Middle frontal gyrus (tissue), 1 donor: ENCODE measurements around the gene CYGB.
"Not testable (repeated sequence)": the region's sequence is repeated elsewhere in the genome, so short reads cannot be mapped to it uniquely, and the experiment has no call there.

Source experiments
- DNase-seq: peaks from one replicate; pipeline ENCODE4 v3.0.0-alpha.2; 2015; ENCODE audit warnings: low spot score; ENCODE audit errors: extremely low spot score

CYGB gene

GRCh38 chr17:76538281-76538931 is 897 bp upstream of the CYGB start:
- DNase-seq, result no peak

DNA sequence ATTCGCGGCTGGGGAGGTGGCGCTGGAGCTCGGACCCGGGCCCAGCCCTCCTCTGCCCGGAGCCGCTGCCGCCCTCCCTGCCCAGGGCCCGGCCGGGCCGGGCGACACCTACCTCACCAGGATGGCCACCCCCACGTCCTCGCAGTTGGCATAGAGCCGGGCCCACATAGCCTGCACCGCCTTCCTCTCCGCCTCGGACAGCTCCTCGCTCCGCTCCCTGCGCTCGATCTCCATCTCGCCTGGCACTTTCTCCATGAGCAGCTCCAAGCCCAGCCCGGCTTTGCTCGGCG is 276 bp downstream of the CYGB start:
- DNase-seq, result no peak

DNA sequence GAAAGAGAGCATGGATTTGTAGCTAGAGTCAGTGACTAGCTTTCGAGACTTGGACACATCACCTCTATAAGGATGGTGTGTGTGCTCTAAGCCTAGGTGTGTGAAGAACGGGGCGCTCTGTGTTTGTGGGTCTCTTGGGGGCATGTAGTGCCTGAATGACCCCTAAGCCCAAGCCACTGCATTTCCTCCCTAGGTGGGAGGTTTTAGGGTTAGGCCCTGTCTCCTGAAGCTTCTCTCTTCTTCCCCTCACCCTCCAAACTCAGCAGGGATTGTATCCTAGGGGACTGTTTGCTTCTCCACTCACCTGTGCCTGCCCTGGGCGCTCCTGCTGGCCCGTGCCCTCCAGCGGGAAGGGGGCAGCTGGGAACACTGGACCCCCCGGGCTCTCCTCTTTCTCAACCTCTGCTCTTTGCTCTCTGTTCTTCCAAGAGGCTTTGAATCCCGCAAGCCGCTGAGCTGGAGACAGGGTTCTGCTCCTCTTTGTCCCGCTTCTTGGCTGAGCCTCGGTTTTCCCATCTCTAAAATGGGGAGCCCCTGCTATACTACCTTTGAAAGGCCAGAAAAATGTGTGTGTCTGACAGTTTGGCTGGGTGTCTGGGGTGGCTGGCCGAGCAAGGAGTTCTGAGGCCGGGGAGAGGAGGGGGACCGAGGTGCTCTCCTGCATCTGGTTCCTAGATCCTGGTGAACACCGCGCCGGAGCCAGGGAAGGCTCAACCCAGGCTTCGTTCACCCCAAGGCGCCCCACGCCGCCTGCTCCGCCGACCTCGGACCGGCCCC is 810 bp downstream of the CYGB start:
- no peak for DNase-seq

DNA sequence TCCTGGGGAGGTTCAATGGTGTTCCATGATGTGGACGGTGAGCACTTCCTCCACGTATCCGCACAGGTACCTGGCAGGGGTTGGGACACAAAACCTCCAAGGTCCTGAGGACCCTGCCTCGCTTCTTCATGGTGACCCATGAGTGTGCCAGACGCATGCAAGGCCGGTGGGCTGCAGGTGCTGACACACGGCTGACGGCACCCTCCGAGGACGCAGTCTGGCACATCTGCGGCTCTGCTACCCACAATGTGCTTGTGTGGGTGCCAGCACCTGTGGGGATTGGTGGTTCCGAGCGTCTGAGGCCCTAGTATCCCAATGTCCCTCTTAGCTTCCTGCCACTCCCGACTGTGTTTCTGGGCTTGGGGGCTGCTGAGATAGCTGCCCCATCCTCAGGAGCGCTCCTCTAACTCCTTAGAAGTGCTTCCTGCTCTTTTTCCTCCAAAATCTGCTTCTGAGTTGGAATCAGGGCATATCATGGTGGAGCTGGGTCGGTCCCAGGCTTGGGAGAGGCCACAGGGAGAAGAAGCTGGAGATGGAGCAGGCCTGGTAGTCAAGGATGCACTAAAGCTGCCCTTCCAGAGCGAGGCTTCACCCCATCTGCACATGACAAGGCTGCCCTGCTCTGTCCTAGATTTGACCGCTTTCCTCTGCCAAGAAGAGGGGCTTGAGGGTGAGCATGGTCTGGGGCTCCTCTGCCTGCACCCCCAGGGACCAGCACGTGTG is 1.6 kb downstream of the CYGB start:
- no peak for DNase-seq

- DNase-seq, result no peak
Measured at GRCh38 chr17:76534831-76535732, 2.4 kb downstream of the CYGB start.

- DNase-seq, result not testable (repeated sequence)
Measured at GRCh38 chr17:76533640-76534359, 3.7 kb downstream of the CYGB start.

GRCh38 chr17:76532072-76532651 is 5.3 kb downstream of the CYGB start:
- no peak for DNase-seq

DNA sequence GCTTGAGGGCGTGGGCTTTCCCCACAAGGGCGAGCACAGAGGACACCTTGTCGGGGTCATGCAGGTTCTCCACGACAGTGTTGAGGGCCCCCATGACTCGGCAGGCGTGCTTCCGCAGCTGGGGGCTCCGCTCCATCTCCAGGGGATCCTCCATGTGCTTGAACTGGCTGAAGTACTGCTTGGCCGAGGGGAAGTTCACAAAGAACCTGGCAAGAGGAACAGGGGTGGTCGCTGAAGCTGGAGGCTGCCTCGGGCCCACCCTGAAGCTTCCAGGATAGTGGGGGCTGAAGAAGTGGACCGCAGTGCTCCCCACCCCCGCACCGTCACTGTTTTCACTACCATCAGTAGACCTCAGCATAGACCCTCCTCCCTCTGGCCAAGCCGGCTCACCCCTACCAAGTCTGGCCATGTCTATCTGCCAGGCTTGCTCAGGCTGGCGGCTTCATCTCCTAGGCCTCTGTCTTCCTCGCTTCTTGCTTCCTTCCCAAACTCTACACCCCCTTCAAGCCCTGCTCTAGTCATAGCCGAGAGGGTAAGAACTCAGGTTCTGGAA is 5.9 kb downstream of the CYGB start:
- no peak for DNase-seq

DNA sequence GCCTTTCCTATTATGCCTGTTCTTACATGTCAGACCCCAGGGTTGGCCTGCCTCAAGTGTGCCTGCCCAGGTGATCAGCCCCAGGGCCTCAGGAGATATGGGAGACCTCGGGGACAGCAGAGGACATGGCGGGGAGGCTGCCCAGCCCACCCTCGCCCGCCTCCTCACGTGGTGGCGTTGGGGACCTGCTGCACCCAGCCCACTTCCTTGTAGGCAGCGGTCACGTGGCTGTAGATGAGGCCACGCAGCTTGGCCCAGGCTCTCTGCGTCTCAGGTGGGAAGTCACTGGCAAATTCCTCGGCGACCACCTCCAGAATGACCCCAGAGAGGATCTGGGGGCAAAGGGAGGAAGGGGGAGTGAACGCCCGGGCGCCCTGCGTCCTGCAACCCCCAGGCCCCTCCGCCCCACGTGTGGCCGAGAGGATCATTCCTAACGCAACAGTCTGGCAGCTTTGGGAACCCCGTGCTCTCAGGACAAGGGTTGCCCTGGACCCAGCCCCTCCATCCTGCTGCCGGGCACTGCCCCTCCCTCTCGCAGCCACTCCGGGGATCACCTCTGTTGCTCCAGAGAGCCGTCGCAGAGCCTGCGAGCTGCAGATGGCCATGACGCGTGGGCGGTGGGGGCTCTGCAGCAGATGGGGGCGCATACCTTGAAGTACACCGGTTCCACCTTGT is 6.6 kb downstream of the CYGB start:
- DNase-seq, result no peak

DNA sequence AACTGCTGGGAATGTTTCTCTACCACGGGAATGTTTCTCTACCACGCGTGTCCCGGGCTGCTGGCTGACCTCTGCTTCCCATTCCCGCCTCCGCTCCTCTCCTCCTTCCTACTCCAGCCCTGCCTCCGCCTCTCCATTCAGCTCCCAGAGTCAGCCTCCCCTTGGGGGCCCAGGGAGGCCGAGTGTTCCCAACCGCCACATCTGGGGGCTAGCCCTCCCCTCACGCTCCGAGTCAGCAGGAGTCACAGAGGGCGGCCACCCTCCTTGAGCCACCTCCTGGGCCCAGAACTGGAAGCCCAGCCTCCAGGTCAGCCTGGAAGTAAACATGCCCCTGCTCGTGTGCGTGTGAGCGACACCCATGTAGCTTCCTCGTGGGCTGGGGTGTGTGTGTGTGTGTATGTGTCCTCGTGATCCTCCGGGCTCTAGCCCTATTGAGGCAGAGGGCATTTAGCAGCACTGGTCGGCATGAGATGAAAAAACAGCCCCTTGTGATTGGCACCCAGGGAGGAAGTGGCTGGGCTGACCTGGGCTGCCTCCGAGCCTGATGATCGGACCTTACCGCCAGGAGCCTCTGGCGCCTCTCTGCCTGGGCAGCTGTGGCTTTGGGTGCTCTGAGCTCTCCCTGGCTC is 7.3 kb downstream of the CYGB start:
- no peak for DNase-seq

- no peak for DNase-seq
Measured at GRCh38 chr17:76529224-76530094, 8.1 kb downstream of the CYGB start.

DNA sequence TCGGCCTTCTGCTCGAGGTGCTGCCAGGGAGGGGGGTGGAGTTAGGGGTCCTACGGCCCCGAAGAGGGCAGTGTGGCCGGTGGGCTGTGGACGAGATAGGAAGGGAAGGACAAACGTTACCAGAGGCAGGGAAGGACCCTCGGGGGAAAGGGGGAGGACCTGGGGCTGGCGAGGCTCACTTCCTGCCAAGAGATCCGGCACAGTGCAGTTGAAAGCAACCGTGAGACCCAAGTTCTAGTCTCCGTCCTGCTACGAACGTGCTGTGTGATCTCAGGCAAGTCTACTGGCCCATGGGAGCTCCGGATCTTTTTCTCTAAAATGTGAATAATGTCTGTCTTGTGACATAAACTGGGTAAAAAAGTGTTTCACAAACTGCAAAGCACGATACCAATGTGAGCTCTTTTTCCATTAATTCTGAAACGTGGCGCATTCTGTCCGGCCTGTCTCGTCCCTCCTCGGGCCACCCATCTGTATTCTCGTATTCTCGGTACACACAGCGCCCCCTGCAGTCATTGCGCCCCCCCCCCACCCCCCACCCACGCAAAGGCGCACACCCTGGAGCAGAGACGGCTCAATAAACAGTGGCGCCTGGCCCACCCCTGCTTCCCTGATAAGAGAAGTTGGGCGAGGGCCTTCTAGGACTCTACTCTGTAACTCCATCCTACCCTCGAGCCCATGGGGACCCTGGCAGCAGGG is 8.8 kb downstream of the CYGB start:
- DNase-seq, result no peak

DNA sequence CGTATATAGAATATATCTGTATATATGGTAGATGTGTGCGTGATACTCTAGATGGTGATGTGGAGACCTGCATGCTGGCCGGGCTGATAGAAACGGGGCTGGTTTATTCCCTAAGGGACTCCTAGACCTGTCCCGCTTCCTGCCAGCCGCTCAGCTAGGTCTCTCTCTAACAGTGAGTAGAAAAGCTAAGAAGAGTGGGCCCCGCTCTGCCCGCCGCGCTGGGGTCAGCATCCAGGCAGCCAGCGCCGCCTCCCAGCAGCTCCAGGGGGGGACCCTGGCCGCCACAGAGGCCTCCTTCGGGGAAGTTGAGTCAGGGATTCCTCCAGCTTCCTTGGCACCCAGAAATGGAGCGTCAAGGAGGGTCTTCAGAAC is 9.4 kb downstream of the CYGB start:
- no peak for DNase-seq

GRCh38 chr17:76527430-76528111 is 9.9 kb downstream of the CYGB start:
- DNase-seq, result no peak

GRCh38 chr17:76527016-76527415 is 10.5 kb downstream of the CYGB start:
- not testable (repeated sequence) for DNase-seq

GRCh38 chr17:76525513-76525833 is 12.0 kb downstream of the CYGB start:
- not testable (repeated sequence) for DNase-seq
